NT2/D1 (cell line): ENCODE data around the gene TTI1.
A peak's percentile ranks its signal among the peaks of the same experiment; 100 is the strongest.

ENCODE experiments used
- DNase-seq: peaks from one replicate; pipeline ENCODE4 v3.0.0-alpha.2; 2011; ENCODE audit warnings: low read depth, low spot score
- H3K27me3 ChIP-seq: 2 replicates; pipeline ENCODE4 v1.6.0; 2011; ENCODE audit warnings: mild to moderate bottlenecking; ENCODE audit not compliant: insufficient read length, insufficient read depth
- H3K36me3 ChIP-seq: 2 replicates; pipeline ENCODE4 v1.6.1; 2011; ENCODE audit warnings: mild to moderate bottlenecking, low read length, mixed read lengths; ENCODE audit not compliant: insufficient read depth, insufficient read length
- H3K4me1 ChIP-seq: 2 replicates; pipeline ENCODE4 v1.5.1; 2011; ENCODE audit not compliant: insufficient read depth, insufficient read length
- H3K4me3 ChIP-seq: 2 replicates; pipeline ENCODE4 v1.5.1; 2011; ENCODE audit warnings: low read depth; ENCODE audit not compliant: insufficient read length
- H3K9ac ChIP-seq: 2 replicates; pipeline ENCODE4 v1.6.0; 2011; ENCODE audit warnings: low read depth; ENCODE audit not compliant: insufficient read length
- H3K9me3 ChIP-seq: 2 replicates; pipeline ENCODE4 v1.5.1; 2011; ENCODE audit warnings: mild to moderate bottlenecking, low read length; ENCODE audit not compliant: insufficient read depth
- SUZ12 ChIP-seq: IDR thresholded peaks from 2 replicates; pipeline ENCODE4 v1.6.1; 2011; ENCODE audit not compliant: insufficient read length, insufficient read depth; ENCODE audit errors: extremely low read depth
- YY1 ChIP-seq: IDR thresholded peaks from 2 replicates; pipeline ENCODE4 v1.6.1; 2011; ENCODE audit not compliant: insufficient read length, insufficient read depth
- ZNF274 ChIP-seq: IDR thresholded peaks from 2 replicates; pipeline ENCODE4 v1.6.1; 2011; ENCODE audit warnings: mild to moderate bottlenecking, low read depth, low read length

The TTI1 gene

GRCh38 chr20:38033330-38034107 lies at the start of gene TTI1, which contains the start of gene RPRD1B:
TSS of gene TTI1 (minus strand) at chr20:38033456. CDS start at chr20:38013816, 19,640 bp downstream.
TSS of gene RPRD1B (plus strand) at chr20:38033746. CDS start at chr20:38033948, 202 bp downstream.
- Histone ChIP-seq H3K4me1 (peaks cover 6% of the 10 kb centered on the region), H3K9ac (peak within 1 kb of the TSS; percentile 97), H3K36me3 (peaks cover 44% of the 10 kb centered on the region), H3K9me3 (no peaks in the 10 kb centered on the region), H3K27me3 (no peaks in the 10 kb centered on the region), H3K4me3 (peak within 1 kb of the TSS; percentile 90)
- peak; percentile 88 for DNase-seq
- TF ChIP-seq YY1 (peak; percentile 83), SUZ12 (no peak)

GRCh38 chr20:38082894-38083293 lies 49.6 kb upstream of the TTI1 start:
- Histone ChIP-seq H3K36me3 (peaks cover 62% of the 10 kb centered on the region), H3K9ac (no peak overlapping the region), H3K4me1 (no peaks in the 10 kb centered on the region), H3K27me3 (no peaks in the 10 kb centered on the region), H3K4me3 (no peak overlapping the region), H3K9me3 (0 out of 2 replicates have a peak, but pooled peaks cover 6% of the 10 kb centered on the region)
- no peak for TF ChIP-seq YY1
- DNase-seq = no peak

- no peak for DNase-seq
- peaks cover 59% of the 10 kb centered on the region for H3K36me3 ChIP-seq
- H3K4me3 ChIP-seq = no peak overlapping the region
- H3K9me3 ChIP-seq = 0 out of 2 replicates have a peak, but pooled peaks cover 6% of the 10 kb centered on the region
- H3K27me3 ChIP-seq = no peaks in the 10 kb centered on the region
- H3K4me1 ChIP-seq = no peaks in the 10 kb centered on the region
- H3K9ac ChIP-seq = no peak overlapping the region
- TF ChIP-seq ZNF274 = no peak
- TF ChIP-seq YY1 = no peak
- TF ChIP-seq SUZ12 = no peak
These were observed 48.3 kb upstream of the TTI1 start for GRCh38 chr20:38081575-38081974.

GRCh38 chr20:38079353-38079752 lies 46.1 kb upstream of the TTI1 start:
- H3K9ac ChIP-seq = no peak overlapping the region
- peaks cover 47% of the 10 kb centered on the region for H3K36me3 ChIP-seq
- H3K9me3 ChIP-seq = peaks cover 6% of the 10 kb centered on the region; the same call in 1 of the 2 replicates
- H3K4me3 ChIP-seq = no peak overlapping the region
- no peak for DNase-seq
- H3K27me3 ChIP-seq = no peaks in the 10 kb centered on the region
- TF ChIP-seq ZNF274 = no peak
- no peak for TF ChIP-seq SUZ12
- no peak for TF ChIP-seq YY1
- H3K4me1 ChIP-seq = peaks cover 3% of the 10 kb centered on the region

GRCh38 chr20:38078084-38078483 lies 44.8 kb upstream of the TTI1 start:
- Histone ChIP-seq H3K9me3 (peaks cover 6% of the 10 kb centered on the region; the same call in 1 of the 2 replicates), H3K36me3 (peaks cover 50% of the 10 kb centered on the region), H3K4me3 (no peak overlapping the region), H3K4me1 (peaks cover 3% of the 10 kb centered on the region), H3K9ac (no peak overlapping the region), H3K27me3 (no peaks in the 10 kb centered on the region)
- no peak for DNase-seq
- TF ChIP-seq ZNF274 (no peak), YY1 (no peak), SUZ12 (no peak)

- Histone ChIP-seq H3K36me3 (peaks cover 57% of the 10 kb centered on the region), H3K4me1 (peaks cover 3% of the 10 kb centered on the region), H3K9me3 (peaks cover 13% of the 10 kb centered on the region; the same call in 1 of the 2 replicates), H3K4me3 (no peak overlapping the region), H3K9ac (no peak overlapping the region), H3K27me3 (no peaks in the 10 kb centered on the region)
- no peak for DNase-seq
- TF ChIP-seq SUZ12 (no peak), ZNF274 (no peak), YY1 (no peak)
These were observed 43.3 kb upstream of the TTI1 start for GRCh38 chr20:38076548-38076947.

GRCh38 chr20:38075161-38075998 lies 42.1 kb upstream of the TTI1 start:
- TF ChIP-seq ZNF274 (no peak), YY1 (no peak), SUZ12 (no peak)
- Histone ChIP-seq H3K9ac (no peak overlapping the region), H3K9me3 (peaks cover 18% of the 10 kb centered on the region), H3K27me3 (no peaks in the 10 kb centered on the region), H3K4me1 (peaks cover 3% of the 10 kb centered on the region), H3K36me3 (peaks cover 69% of the 10 kb centered on the region), H3K4me3 (no peak overlapping the region)
- no peak for DNase-seq
